IPS-11a (cell line): ENCODE results near the gene CADPS2.

Experiments used
- H3K4me3 ChIP-seq: one replicate; pipeline ENCODE4 v1.5.1; 2013; ENCODE audit warnings: low read depth, low read length, control low read depth

The CADPS2 gene

DNA sequence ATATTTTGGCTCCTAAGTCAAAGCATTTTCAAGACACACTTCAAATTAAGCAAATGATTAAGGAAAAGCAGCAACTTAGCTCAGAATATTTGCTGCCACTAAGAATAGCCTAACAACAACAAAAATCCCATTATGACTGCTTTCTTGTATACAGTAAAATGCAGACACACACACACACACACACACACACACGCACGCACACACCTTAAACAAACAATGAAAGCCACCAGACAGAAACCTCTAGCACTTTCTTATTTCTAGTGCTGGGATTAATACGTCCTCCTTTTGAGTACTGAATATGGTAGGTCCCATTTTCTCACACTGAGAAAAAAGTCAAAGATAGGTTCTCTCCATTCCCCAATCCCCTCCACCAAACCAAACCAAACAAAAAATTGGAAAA lies 558.3 kb downstream of the CADPS2 start:
- H3K4me3 ChIP-seq, result no peak overlapping the region

- H3K4me3 ChIP-seq, result peak overlapping the region; percentile 14
Observed at GRCh38 chr7:122316467-122317388, 569.5 kb downstream of the CADPS2 start.

- no peak overlapping the region for H3K4me3 ChIP-seq
Observed at GRCh38 chr7:122315507-122316466, 570.5 kb downstream of the CADPS2 start.

- H3K4me3 ChIP-seq, result no peak overlapping the region
Observed at GRCh38 chr7:122314284-122314683, 572.0 kb downstream of the CADPS2 start.

DNA sequence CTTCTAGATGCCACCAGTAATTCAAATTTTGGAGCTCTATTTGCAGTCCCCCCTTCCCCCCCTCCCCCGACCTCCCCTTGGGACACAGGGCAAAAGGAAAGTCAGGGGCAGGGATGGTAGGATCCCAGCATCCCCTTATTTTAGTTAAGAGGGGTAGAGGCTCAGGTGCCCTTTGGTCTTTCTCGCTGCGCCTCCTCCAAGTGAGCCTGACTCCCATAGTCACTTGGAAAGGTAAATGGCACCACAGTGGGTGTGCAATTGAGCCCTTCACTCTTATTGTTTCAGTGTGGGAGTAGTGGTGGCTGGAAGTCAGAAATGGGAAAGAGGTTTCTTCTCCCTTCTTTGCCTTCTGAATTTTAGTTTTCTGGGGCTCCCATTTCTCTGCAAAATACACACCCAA lies 573.5 kb downstream of the CADPS2 start:
- no peak overlapping the region for H3K4me3 ChIP-seq

GRCh38 chr7:122311734-122312450 lies 574.4 kb downstream of the CADPS2 start:
- peak overlapping the region; percentile 4 for H3K4me3 ChIP-seq

DNA sequence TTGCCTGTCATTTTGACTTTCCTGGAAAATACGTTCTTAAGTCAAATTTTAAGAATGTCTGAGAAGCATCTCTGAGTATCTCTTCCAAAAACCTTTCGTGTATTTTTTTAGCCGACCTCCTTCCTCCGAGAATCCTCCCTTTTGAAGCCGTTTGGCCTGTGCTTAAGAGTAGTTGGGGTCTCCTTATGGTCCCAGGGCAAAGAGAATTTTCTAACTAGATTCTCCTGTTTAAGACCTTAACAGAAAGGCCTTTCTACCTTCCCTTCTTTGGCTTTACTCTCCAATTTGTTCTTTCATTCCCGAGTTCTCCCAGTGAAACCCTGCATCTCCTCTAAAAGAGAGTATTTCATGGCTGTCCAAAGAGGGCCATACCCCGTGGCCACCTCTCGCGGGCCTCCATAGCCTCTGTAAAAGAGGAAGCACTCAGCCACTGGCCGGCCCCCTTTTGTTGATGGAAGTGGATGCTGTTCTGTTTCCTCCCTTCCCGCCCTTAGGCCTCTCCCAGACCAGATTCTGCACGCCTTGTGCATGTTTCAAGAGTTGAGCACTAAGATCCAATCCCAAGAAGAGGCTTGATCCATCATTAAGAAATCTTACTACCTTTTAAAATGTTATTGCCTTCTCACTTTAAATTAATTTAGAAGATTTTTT lies 575.1 kb downstream of the CADPS2 start:
- H3K4me3 ChIP-seq, result peak overlapping the region; percentile 42

GRCh38 chr7:122310119-122311021 lies 575.9 kb downstream of the CADPS2 start:
- H3K4me3 ChIP-seq, result peak overlapping the region; percentile 42

- no peak overlapping the region for H3K4me3 ChIP-seq
Observed at GRCh38 chr7:122309421-122309820, 576.8 kb downstream of the CADPS2 start.

DNA sequence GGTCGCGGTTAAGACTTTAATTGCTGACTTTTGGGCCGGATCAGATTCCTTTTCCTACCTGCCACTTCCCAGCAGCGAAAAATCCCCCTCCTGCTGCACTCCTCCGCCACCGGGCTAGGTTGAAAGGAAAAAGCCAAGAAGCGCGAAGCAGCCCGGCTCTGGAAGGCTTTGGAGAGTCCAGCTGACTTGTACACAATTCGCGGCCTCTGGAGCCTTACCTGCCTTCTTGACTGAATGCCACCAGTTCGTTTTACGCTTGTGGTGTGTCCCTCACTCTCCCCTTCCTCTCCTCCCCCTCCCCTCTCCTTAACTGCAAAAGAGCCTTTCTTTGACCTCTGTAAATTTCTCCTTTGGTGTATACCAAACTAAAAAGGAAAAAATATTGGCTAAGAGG lies 579.0 kb downstream of the CADPS2 start:
- H3K4me3 ChIP-seq, result peak overlapping the region; percentile 39

DNA sequence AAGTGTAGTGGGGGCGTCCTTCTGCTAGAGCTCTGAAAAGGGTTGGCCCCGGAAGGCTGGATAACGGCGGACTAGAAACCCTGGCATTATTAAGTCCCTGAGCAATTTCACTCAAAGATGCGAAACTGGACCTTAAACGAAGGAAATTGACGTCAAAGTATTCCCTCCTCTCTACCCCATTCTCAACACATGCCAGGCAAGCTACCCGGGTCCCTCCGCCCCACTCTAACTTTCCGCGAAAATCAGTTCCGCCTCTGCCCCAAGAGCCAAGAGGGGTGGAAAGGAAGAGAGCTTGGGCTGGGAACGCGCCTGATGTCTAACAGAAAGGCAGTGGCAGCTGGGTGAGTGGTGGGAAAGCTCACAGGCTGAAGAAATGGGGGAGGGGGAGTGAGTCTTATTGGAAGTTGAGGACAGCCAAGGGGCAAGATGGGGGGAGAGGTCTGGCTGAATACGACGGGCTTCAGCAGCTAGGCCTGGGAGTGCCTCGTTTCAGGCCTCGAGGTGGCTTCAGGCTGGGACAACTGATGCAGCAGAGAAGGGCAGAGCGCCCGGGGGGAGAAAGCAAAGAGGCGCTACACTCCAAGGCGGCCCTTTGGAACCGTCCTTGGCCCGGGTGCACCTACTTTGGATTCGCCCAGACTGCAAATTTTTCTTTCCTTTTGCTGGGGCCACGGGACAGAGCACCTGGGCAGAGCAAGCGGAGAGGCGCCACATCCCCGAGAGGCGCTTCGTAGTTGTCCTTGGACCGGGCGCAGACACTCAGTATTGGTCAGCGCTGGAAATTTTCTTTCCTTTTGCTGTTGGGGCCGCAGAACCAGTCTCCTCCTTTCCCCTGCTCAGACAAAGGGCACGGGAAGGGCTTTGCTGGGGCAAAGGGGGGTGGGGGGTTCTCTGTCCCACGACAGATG lies 579.7 kb downstream of the CADPS2 start:
- H3K4me3 ChIP-seq, result peak overlapping the region; percentile 39

- peak overlapping the region; percentile 37 for H3K4me3 ChIP-seq
Observed at GRCh38 chr7:122305475-122306319, 580.6 kb downstream of the CADPS2 start.

- H3K4me3 ChIP-seq, result peak overlapping the region; percentile 37
Observed at GRCh38 chr7:122304996-122305421, 581.3 kb downstream of the CADPS2 start.

GRCh38 chr7:122304319-122304975 lies 581.8 kb downstream of the CADPS2 start, which contains the start of gene FEZF1:
TSS of gene FEZF1 (minus strand) at chr7:122304750. CDS start at chr7:122304437, 313 bp downstream.
- peak within 1 kb of the TSS; percentile 48 for H3K4me3 ChIP-seq

- H3K4me3 ChIP-seq, result peak overlapping the region; percentile 48
Observed at GRCh38 chr7:122303531-122304318, 582.5 kb downstream of the CADPS2 start.
